OCI-LY3 (cell line): ENCODE measurements around the gene TCERG1L.

Experiments
- EZH2phosphoT487 ChIP-seq: fragments of 200-600 bp; shearing (Covaris generic); IDR thresholded peaks from 2 replicates; pipeline ENCODE4 v1.6.1; 2018; ENCODE audit warnings: antibody characterized with exemption, mixed run types, low read depth
- TF ChIP-seq, protein P1 (sequence below): fragments of 200-600, 300-600 bp; sonication (generic); IDR thresholded peaks from 2 replicates; pipeline ENCODE4 v1.5.1; 2014; ENCODE audit warnings: antibody characterized with exemption, low read length, low read depth

DNA sequence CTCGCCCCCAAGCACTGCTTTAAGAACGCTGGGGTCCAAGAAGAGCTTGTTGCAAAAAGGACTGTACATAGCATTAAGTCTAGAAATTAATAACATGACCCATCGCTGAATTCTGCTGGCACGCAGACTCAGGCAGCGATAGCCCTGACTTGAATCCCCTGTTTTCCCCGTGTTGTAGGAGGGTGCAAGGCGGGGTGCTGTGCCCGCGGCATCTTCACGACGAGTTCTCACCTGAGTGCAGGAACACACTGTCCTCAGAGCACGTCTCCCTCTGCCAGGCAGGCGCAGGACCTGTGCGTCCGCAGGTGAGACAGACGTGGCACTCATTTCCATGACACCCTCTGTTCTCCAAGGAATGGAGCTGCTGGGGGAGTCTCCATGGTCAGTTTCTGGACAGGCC is 243.2 kb downstream of the TCERG1L start:
- TF ChIP-seq, protein P1, sequence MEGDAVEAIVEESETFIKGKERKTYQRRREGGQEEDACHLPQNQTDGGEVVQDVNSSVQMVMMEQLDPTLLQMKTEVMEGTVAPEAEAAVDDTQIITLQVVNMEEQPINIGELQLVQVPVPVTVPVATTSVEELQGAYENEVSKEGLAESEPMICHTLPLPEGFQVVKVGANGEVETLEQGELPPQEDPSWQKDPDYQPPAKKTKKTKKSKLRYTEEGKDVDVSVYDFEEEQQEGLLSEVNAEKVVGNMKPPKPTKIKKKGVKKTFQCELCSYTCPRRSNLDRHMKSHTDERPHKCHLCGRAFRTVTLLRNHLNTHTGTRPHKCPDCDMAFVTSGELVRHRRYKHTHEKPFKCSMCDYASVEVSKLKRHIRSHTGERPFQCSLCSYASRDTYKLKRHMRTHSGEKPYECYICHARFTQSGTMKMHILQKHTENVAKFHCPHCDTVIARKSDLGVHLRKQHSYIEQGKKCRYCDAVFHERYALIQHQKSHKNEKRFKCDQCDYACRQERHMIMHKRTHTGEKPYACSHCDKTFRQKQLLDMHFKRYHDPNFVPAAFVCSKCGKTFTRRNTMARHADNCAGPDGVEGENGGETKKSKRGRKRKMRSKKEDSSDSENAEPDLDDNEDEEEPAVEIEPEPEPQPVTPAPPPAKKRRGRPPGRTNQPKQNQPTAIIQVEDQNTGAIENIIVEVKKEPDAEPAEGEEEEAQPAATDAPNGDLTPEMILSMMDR, result no peak
- no peak for TF ChIP-seq EZH2phosphoT487
